GM21619 (cell line): ENCODE data around the gene SYT1.

ENCODE experiments used
- ATAC-seq: cut with Tn5 transposase; IDR thresholded peaks from one replicate; pipeline ENCODE4 v1.9.1; 2021; ENCODE audit not compliant: unreplicated experiment

The SYT1 gene

DNA sequence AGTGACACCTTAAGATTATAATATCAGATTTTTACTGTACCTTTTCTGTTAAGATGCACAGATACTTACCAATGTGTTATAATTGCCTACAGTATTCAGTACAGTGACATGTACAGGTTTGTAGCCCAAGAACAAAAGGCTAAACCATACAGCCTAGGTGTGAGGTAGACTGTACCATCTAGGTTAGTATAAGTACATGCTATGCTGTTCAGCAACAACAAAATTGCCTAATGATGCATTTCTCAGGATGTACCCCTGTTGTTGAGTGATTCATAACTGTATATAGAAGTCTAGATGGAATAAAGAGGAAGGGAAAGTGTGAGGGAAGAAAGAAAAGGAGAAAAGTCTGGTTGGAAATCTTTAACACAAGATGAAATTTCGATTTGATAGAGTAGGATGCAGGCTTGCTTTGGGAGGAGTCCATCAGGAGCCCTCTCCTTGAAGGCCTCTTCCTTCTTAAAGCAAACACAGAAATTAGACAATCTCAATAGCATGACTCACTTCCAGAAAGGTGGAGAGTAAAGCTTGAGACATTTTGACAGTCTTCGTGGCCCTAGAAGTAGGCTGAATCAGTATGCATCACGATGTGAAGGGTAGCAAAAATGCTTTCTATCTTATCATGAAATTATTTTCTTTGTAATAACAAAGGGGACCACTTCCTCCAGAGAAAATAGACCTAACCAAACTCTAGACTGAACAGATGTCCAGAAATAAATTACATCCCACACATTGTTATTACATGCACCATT, 191.5 kb downstream of the SYT1 start:
- ATAC-seq: peak; percentile 37

DNA sequence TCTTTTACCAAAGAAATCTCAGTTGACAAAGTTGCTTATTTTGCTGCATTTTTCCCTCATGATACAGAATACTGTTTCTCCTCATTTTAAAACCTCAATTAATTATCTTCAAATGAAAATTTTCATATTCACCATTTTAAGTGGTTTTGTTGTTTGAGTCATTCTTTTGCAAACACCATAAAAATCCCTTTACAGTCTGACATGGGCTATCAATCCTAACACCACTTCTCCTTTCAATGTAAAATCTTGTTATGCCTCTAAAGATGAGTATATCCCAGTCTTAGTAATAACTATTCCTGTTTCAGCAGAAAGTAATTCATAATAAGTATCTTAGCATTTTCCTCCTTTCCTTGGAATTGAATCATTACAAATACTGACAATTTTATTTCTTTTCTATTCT, 192.2 kb downstream of the SYT1 start:
- no peak for ATAC-seq

GRCh38 chr12:79057540-79057939, 193.0 kb downstream of the SYT1 start:
- ATAC-seq: no peak

DNA sequence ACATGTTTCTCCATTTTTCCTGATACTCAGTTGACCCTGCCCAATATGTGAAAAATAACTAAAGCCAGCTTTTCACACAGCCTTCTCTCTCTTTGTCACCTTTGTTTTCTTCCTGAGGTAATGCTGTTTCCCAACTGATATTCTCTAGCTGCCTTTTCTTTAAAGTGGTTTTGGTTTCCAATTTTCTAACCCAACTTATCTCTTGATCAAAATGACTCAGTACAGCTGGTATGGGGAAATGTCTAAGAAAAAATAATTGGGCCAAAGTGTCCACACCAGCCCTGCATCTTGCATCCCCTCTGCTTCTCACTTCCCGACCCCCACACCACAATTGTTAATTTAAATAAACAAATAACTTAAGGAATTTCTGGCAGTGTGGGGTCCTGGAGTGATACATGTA, 193.8 kb downstream of the SYT1 start:
- ATAC-seq: peak; percentile 41

- no peak for ATAC-seq
Measured at GRCh38 chr12:79059557-79059956, 195.0 kb downstream of the SYT1 start.

GRCh38 chr12:79063258-79063657, 198.7 kb downstream of the SYT1 start:
- no peak for ATAC-seq

- ATAC-seq: no peak
Measured at GRCh38 chr12:79067977-79068376, 203.4 kb downstream of the SYT1 start.

DNA sequence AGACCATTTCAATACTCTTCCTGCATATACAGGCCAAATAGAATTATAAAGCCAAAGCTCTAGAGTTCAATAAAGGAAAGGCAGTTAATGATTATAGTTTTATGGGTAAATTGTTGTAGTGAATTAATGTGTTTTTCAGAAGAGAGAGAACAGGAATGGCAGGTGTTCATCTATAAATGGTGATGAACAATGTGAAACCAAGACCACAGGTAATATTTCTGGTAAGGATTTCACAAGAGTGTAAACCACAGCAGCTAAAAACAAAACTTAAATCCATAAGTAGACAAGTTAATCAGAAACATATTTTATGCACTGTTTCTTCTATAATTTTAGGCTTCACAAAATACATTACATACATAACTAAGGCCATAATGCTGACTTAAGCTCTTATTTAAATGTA, 204.4 kb downstream of the SYT1 start:
- peak; percentile 98 for ATAC-seq

DNA sequence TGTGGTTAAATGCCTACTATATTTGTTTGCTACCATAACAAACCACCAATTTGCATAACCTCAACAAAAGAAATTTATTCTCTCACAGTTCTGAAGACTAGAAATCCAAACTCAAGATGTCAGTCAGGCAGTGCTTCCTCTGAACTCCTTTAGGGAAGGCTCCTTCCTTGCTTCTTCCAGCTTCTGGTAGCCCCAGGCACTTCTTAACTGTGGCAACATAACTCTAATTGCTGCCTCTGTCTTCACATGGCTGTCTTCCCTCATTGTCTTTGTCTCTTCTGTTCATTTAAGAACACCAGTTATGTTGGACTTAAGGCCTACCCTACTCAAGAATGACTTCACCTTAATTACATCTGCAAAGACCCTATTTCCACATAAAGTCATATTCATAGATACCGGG, 206.9 kb downstream of the SYT1 start:
- no peak for ATAC-seq

GRCh38 chr12:79073506-79073905, 208.9 kb downstream of the SYT1 start:
- ATAC-seq: no peak

GRCh38 chr12:79082595-79082994, 218.0 kb downstream of the SYT1 start:
- ATAC-seq: no peak

GRCh38 chr12:79083181-79083580, 218.6 kb downstream of the SYT1 start:
- ATAC-seq: no peak

DNA sequence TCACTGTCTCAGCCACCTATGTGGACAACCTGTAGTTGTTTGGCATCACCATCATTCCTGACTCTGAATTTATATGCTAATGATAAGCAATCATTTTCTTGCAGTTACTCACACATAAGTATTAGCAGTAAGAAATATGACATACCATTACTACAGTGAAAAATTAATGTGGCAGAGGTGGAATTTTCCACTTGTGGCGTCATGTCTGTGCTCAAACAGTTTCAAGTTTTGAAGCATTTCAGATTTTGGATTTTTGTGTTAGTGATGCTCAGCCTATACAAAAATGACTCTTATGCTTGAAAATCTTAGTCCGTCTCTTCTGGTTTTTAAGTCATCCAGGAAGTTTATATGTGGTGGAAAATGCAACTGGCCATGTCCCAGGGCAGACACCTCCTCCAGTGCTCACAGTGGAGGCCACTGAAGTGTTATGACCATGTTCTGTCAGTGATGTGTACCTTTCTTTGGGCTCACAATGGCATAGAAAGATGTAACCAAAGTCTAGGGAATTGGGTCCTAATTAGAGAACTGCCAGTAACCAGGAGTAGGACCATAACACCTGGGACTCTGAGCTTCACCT, 220.6 kb downstream of the SYT1 start:
- ATAC-seq: peak; percentile 57

DNA sequence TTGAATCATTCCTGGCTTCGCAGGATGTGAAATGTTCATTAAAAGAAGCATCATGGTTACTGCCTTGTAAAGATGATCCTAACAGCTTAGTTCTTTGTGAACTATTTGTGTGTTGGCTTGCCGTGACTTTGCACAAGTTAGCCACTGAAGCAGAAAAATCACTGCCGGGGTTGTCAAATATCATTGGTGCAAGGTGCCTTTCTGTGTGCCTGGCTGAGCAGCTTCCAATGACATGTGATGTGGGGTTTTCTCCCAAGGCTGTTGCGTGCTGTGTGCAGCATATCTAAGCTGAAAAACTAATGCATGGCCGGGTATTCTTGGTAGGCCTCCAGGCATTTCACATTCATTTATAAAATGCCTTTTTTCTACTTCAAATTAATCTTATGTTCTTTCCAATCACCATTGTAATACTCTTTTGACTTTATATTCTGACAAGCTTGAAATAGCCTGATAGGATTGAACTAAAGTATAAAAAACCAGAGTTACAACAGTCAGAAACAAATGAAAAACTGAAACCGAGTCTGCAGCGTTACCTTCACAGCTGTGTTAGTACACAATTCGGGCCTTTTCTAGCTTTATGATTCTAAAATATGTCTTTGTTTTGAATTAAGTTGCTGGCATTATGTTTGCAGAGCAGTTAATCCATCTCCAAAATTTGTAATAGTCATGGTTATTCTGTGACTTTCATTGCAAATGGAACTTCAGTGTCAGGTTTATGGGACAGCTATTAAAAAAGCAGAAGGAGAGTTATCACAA, 222.1 kb downstream of the SYT1 start:
- no peak for ATAC-seq

GRCh38 chr12:79098530-79098929, 234.0 kb downstream of the SYT1 start:
- no peak for ATAC-seq

DNA sequence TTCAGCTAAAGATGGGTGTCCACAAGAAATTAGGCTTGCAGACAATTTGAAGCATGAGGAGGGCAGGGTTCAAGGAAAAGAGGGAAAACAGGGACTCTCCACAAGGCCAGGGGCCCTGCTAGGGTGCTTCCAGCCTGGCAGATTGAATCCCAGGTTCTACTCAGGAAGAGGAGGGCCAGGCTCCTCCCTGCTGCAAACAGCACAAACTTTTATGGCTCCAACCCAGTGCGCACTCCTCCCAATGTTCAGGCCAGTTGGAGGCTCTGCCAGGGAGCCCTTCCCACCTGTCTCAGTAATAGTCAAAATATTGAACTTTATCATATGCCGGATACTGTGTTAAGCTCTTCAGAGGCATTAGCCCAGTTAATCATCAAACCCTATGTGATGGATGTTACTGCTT, 244.4 kb downstream of the SYT1 start:
- ATAC-seq: no peak

- no peak for ATAC-seq
Measured at GRCh38 chr12:79114896-79115295, 250.3 kb downstream of the SYT1 start.

DNA sequence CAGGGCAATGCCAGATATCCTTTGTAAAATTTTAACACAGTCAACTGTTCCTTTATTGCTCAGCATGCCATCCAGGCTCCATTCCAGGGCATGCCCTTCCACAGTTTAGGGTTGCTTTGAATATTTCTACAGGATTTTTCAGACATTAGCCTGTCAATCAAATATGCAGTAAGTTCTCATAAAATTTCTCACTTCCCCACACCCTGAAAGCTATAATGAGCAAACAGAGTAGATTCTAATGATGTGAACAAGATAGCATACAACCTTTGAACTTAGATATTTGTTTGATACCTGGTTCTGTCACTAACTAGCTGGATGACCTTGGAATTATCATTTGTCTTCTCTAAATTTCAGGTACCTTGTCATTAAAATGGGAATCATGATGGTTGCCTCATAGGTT, 251.2 kb downstream of the SYT1 start:
- no peak for ATAC-seq

- ATAC-seq: no peak
Measured at GRCh38 chr12:79119796-79120195, 255.2 kb downstream of the SYT1 start.

- no peak for ATAC-seq
Measured at GRCh38 chr12:79121486-79121885, 256.9 kb downstream of the SYT1 start.

- no peak for ATAC-seq
Measured at GRCh38 chr12:79124385-79124784, 259.8 kb downstream of the SYT1 start.

DNA sequence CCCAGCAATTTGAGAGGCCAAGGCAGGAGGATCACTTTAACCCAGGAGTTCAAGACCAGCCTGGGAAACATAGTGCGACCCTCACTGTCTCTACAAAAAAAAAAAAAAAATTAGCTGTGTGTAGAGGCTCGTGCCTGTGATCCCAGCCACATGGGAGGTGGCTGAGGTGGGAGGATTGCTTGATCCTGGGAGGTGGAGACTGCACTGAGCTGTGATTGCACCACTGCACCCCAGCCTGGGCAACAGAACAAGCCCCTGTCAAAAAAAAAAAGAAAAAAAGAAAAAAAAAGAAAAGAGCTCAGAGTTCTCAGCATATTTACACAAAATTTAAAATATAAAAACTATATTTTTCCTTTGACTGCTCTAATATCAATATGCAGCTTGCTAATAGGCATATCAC, 260.8 kb downstream of the SYT1 start:
- ATAC-seq: no peak
